Activated CD4-positive, alpha-beta T cell treated with anti-CD3 and anti-CD28 coated beads for 1 hour (primary cell): ENCODE data around the gene MCTS1.
"Not testable (repeated sequence)": the region's sequence is repeated elsewhere in the genome, so short reads cannot be mapped to it uniquely, and the experiment has no call there.

Experiments used
- DNase-seq: peaks from one replicate; pipeline ENCODE4 v3.0.0-alpha.2; 2020

The MCTS1 gene, protein sequence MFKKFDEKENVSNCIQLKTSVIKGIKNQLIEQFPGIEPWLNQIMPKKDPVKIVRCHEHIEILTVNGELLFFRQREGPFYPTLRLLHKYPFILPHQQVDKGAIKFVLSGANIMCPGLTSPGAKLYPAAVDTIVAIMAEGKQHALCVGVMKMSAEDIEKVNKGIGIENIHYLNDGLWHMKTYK

GRCh38 chrX:120603707-120604360, at the start of gene MCTS1:
Gene MCTS1, plus strand, starts transcription at chrX:120604101. Its CDS starts 136 bp downstream, at chrX:120604237.
- DNase-seq = peak; percentile 58

- DNase-seq = no peak
Observed at GRCh38 chrX:120556251-120556650, 47.6 kb upstream of the MCTS1 start.

- DNase-seq = no peak
Observed at GRCh38 chrX:120559804-120560203, 44.1 kb upstream of the MCTS1 start.

DNA sequence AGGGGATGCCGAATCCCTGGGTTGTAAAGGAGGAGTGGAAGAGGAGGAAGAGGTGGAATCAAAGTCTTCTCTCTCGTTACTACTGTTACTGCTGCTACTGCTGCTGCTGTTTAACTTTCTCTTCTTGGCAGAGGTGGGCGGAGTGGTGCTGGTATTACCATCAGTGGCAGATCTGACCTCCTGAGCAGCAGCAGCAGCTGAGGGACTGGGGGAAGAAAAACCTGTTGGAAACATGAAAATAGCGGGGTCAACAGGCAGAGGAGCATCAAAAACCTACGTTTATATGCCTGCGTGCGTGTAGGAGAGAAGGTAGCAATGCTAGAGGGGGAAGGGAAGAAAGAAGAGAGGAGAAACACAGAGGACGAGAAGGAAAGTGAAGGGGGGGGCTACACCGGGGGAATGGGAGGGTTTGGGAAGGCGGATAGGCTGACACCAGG, 43.5 kb upstream of the MCTS1 start:
- peak; percentile 11 for DNase-seq

GRCh38 chrX:120560842-120561633, 42.9 kb upstream of the MCTS1 start, which contains the start of gene CUL4B:
Gene CUL4B, minus strand, starts transcription at chrX:120560962. Its CDS starts 324 bp downstream, at chrX:120560638.
- DNase-seq = peak; percentile 85

DNA sequence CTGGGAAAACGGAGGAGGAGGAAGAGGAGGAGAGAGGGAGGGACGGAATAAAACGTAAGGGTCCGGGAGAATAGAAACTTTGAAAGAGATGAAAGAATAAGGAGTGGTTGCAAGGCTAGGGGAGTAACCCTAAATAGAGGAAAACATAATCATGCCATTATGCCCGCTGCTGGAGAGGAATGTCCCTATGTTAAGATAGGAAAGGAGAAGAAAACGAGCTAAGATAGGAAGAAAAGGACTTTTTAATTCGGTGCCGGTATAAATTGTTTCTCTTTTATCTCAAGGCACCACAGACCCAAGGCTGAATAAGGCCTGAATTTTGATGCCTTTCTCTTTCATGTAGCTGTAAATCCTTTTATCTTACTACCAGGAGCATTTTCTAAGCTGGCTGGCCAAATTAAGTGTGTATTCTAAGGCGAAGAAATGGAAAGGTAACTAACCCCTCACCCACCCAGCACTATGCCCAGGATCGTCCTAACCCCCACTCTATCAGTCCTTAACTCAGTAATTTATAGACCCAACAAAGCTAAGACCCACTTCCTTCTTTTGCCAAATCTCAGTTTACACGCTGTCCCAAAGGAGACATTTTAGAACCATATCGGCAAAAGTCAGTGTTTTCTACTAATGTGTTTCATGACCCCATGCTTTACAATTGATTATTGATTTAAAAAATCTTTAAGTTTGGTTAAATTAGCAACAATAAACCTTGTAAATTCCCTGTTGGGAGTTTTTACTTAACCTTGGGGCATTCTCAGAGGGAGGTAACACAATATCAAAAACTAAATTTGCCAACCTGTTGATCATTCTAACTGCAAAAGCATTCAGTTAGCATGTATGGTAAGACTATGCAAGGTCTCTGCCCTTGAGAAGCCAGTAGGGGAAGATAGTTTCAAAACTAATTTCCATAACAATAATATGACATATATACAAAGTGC, 42.0 kb upstream of the MCTS1 start:
- DNase-seq = no peak

DNA sequence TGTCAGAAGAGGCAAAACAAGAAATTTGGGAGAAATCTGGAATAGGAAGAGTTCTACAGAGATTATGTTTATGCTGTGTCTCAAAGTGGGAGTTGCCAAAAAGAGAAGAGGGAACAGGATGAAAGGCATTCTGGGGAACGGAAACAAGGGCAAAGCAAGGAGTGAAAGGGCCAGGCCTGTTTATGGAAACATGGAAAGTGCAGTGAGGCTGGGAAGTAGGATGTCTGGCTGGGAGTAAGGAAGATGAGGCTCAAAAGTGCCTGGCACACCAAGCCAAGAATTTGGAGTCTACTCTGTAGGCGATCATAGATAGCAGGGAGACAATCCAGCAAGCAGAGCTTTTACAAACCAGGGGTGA, 41.4 kb upstream of the MCTS1 start:
- no peak for DNase-seq

GRCh38 chrX:120564925-120565324, 39.0 kb upstream of the MCTS1 start:
- no peak for DNase-seq

DNA sequence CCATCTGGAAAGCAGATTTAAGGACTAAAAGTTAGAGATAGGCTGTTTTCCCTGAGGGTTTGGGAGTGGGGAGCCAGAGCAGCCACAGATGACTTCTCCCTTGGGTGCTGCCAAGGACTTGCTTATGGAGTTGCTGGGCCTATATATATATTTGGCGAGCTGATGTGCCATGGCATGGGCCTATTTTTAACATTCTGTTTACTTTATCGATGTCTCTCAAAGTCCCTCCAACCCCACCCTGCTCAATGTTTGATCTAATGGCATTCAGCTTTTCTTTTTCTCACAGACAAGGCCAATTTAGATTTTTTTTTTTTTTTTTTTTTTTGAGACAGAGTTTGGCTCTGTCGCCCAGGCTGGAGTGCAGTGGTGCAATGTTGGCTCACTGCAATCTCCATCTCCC, 37.1 kb upstream of the MCTS1 start:
- DNase-seq = no peak

DNA sequence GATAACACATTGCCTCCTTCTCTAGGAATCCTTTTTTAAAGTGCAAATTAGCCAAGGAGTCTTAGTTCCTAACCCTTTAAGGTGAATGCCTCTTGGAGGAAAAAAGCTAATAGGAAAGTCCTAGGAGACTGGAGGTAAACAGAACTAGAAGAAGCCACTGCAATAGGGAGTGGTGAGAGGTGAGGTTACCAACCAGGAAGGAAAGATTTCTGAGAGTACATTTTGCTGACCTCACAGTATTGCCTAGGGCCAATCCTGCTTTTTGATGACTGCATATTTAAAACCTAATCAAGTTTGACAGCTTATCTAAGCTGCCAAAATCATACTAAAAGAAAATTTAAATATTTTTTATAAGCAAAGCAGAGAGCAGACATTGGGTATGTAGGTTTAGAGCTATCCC, 35.9 kb upstream of the MCTS1 start:
- no peak for DNase-seq

DNA sequence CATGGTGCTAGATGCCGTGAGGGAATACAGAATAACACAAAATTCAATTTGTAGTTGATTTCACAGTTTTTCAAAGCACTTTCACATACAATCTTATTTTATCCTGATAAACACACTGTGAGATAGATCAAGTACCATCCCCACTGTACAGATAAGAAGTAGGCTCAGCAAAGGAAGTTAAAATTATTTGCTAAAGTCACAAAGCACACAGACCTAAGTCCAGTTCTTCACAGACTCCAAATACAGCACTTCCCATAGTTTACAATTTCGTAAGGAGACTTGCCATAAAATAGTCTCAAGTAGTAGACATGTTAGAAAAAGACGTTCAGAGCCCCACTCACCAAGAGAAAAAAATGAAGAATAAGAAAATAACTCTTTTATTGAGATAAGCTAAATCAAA, 35.3 kb upstream of the MCTS1 start:
- DNase-seq = no peak

DNA sequence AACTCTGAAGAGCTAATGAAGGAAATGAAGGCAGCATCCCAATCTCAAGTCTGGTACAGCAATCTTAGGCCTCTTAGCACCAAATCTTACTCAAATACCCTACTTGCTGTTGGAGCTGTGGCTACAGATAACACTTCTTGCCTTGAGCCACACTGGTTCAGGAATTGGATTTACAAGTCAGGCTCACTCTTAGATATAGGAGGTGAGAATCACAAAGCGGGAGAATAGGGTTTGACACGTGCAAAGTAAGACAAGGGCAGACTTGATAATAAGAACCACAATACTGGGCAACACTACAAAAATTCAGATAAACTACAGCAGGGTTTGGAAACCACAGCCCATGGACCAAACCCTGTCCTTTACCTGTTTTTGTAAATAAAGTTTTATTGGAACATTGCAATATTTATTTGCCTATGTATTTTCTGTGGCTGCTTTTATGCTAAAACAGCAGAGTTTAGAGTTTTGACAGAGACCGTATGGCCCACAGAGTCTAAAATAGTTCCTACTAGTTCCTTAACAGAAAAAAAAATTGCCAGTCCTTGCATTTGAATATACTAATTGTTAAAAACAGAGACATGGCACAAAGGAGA, 33.8 kb upstream of the MCTS1 start:
- DNase-seq = no peak

GRCh38 chrX:120573806-120574205, 30.1 kb upstream of the MCTS1 start:
- not testable (repeated sequence) for DNase-seq

GRCh38 chrX:120575379-120576114, 28.4 kb upstream of the MCTS1 start:
- no peak for DNase-seq

DNA sequence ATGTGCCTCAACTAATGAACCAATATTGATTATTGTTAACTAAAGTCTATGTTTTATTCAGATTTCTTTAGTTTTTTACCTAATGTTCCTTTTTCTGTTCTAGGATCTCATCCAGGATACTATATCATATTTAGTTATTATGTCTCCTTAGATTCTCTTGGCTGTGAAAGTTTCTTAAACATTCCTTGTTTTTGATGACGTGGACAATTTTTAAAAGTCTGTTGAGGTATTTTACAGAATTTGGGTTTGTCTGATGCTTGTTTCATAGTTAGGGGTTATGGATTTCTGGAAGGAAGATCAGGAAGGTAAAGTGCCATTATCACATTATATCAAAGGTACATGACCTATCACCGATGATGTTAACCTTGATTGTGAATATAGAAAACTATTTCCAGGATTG, 18.2 kb upstream of the MCTS1 start:
- DNase-seq = no peak

- no peak for DNase-seq
Observed at GRCh38 chrX:120604361-120604782, 471 bp downstream of the MCTS1 start.

DNA sequence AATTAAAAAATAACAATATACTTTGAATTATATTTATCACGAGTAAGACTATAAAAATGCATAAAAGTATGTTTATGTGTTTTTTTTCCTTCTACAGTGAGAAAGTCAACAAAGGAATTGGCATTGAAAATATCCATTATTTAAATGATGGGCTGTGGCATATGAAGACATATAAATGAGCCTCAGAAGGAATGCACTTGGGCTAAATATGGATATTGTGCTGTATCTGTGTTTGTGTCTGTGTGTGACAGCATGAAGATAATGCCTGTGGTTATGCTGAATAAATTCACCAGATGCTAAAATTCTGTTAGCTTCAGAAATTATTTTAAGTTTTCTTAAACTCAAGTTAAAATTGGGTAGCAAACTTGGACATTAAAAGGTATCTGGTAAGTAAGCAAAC, 8.2 kb downstream of the MCTS1 start:
- DNase-seq = no peak

GRCh38 chrX:120614816-120615215, 10.9 kb downstream of the MCTS1 start:
- no peak for DNase-seq

- DNase-seq = no peak
Observed at GRCh38 chrX:120617996-120618630, 14.2 kb downstream of the MCTS1 start.

- DNase-seq = no peak
Observed at GRCh38 chrX:120625371-120625770, 21.5 kb downstream of the MCTS1 start.
